Measurements from ENCODE around the gene ZNF140.

Gene ZNF140

GRCh38 chr12:133046698-133047097 lies 34.0 kb upstream of the ZNF140 start:
- Histone ChIP-seq H3F3A (ENCODE audit: insufficient read depth, low read length) (no peaks in the 10 kb centered on the region), H4K20me1 (ENCODE audit: insufficient read depth, low read length) (no peaks in the 10 kb centered on the region), H3K9me3 (replicated peaks; ENCODE audit: insufficient read depth, low read length) (no peaks in the 10 kb centered on the region), H3K4me1 (ENCODE audit: low read length) (no peaks in the 10 kb centered on the region), H3K9me2 (replicated peaks; ENCODE audit: insufficient read depth, low read length) (no peaks in the 10 kb centered on the region), H3K4me3 (ENCODE audit: low read length) (no peak overlapping the region), H3K27me3 (replicated peaks; ENCODE audit: insufficient read depth, low read length) (no peaks in the 10 kb centered on the region), H3K79me2 (ENCODE audit: low read length) (no peaks in the 10 kb centered on the region), H3K36me3 (replicated peaks; ENCODE audit: insufficient read depth, low read length) (peaks cover 9% of the 10 kb centered on the region; the same call in 1 of the 2 replicates), H3K4me2 (ENCODE audit: low read depth, low read length) (no peak overlapping the region), H2AFZ (ENCODE audit: low read length) (no peak overlapping the region), H3K27ac (ENCODE audit: low read length) (no peak overlapping the region), H3K9ac (ENCODE audit: low read length) (no peak overlapping the region)
- DNase-seq, result no peak
- no peak for TF ChIP-seq EZH2phosphoT487 (IDR thresholded peaks at IDR 0.05; ENCODE audit: low read length)
- no peak for TF ChIP-seq CTCF (IDR thresholded peaks at IDR 0.05; ENCODE audit: low read length)
- TF ChIP-seq EZH2 (optimal IDR thresholded peaks at IDR 0.05; ENCODE audit: low read depth, low read length), result no peak

GRCh38 chr12:133057446-133057845 lies 23.3 kb upstream of the ZNF140 start:
- H3K27me3 ChIP-seq (replicated peaks; ENCODE audit: insufficient read depth, low read length), result no peaks in the 10 kb centered on the region
- H3K4me3 ChIP-seq (ENCODE audit: low read length), result no peak overlapping the region
- H3F3A ChIP-seq (ENCODE audit: insufficient read depth, low read length), result no peaks in the 10 kb centered on the region
- H3K27ac ChIP-seq (ENCODE audit: low read length), result no peak overlapping the region
- DNase-seq, result no peak
- no peak for TF ChIP-seq CTCF (IDR thresholded peaks at IDR 0.05; ENCODE audit: low read length)
- TF ChIP-seq EZH2phosphoT487 (IDR thresholded peaks at IDR 0.05; ENCODE audit: low read length), result no peak
- TF ChIP-seq EZH2 (optimal IDR thresholded peaks at IDR 0.05; ENCODE audit: low read depth, low read length), result no peak
- H3K79me2 ChIP-seq (ENCODE audit: low read length), result no peaks in the 10 kb centered on the region
- H2AFZ ChIP-seq (ENCODE audit: low read length), result no peak overlapping the region
- H3K4me2 ChIP-seq (ENCODE audit: low read depth, low read length), result no peak overlapping the region
- H3K9ac ChIP-seq (ENCODE audit: low read length), result no peak overlapping the region
- no peaks in the 10 kb centered on the region for H3K36me3 ChIP-seq (replicated peaks; ENCODE audit: insufficient read depth, low read length)
- no peaks in the 10 kb centered on the region for H3K9me2 ChIP-seq (replicated peaks; ENCODE audit: insufficient read depth, low read length)
- H3K9me3 ChIP-seq (replicated peaks; ENCODE audit: insufficient read depth, low read length), result no peaks in the 10 kb centered on the region
- no peaks in the 10 kb centered on the region for H4K20me1 ChIP-seq (ENCODE audit: insufficient read depth, low read length)
- no peaks in the 10 kb centered on the region for H3K4me1 ChIP-seq (ENCODE audit: low read length)

- H3K27ac ChIP-seq (ENCODE audit: low read length), result no peak overlapping the region
- no peak overlapping the region for H3K4me2 ChIP-seq (ENCODE audit: low read depth, low read length)
- no peak for DNase-seq
- H3K79me2 ChIP-seq (ENCODE audit: low read length), result no peaks in the 10 kb centered on the region
- H3K9me2 ChIP-seq (replicated peaks; ENCODE audit: insufficient read depth, low read length), result no peaks in the 10 kb centered on the region
- H3K9me3 ChIP-seq (replicated peaks; ENCODE audit: insufficient read depth, low read length), result no peaks in the 10 kb centered on the region
- TF ChIP-seq EZH2phosphoT487 (IDR thresholded peaks at IDR 0.05; ENCODE audit: low read length) (no peak), CTCF (IDR thresholded peaks at IDR 0.05; ENCODE audit: low read length) (no peak), EZH2 (optimal IDR thresholded peaks at IDR 0.05; ENCODE audit: low read depth, low read length) (no peak)
- no peaks in the 10 kb centered on the region for H3K4me1 ChIP-seq (ENCODE audit: low read length)
- H2AFZ ChIP-seq (ENCODE audit: low read length), result no peak overlapping the region
- no peak overlapping the region for H3K4me3 ChIP-seq (ENCODE audit: low read length)
- H4K20me1 ChIP-seq (ENCODE audit: insufficient read depth, low read length), result no peaks in the 10 kb centered on the region
- no peaks in the 10 kb centered on the region for H3K36me3 ChIP-seq (replicated peaks; ENCODE audit: insufficient read depth, low read length)
- H3K9ac ChIP-seq (ENCODE audit: low read length), result no peak overlapping the region
- no peaks in the 10 kb centered on the region for H3F3A ChIP-seq (ENCODE audit: insufficient read depth, low read length)
- no peaks in the 10 kb centered on the region for H3K27me3 ChIP-seq (replicated peaks; ENCODE audit: insufficient read depth, low read length)
Measured at GRCh38 chr12:133058203-133059113, 22.3 kb upstream of the ZNF140 start.
